Neural cell (in vitro differentiated cells): ENCODE measurements around the gene FAM193A. TPM values are rescaled to one million over a fixed set of nuclear protein-coding genes. Genes with fewer than 3 reads are reported as not detected.

Experiments
- H2AFZ ChIP-seq: fragments of 200-600, 300-800 bp; sonication (generic), shearing (Covaris generic); 2 replicates; pipeline ENCODE4 v1.6.0; 2014; ENCODE audit warnings: low read depth, mild to moderate bottlenecking, antibody characterized with exemption, low read length, moderate library complexity
- H3F3A ChIP-seq: fragments of 200-600 bp; shearing (Covaris generic); 2 replicates; pipeline ENCODE4 v1.6.1; 2016; ENCODE audit warnings: mild to moderate bottlenecking, moderate library complexity, mixed read lengths, antibody characterized with exemption, low read length; ENCODE audit not compliant: insufficient read depth, poor library complexity, severe bottlenecking
- H3K27ac ChIP-seq: fragments of 200-600, 300-800 bp; sonication (generic), shearing (Covaris generic); 2 replicates; pipeline ENCODE4 v1.5.1; 2014; ENCODE audit warnings: mild to moderate bottlenecking, low read length, moderate library complexity
- H3K27me3 ChIP-seq: fragments of 300-800, 200-600 bp; sonication (generic), shearing (Covaris generic); 2 replicates; pipeline ENCODE4 v1.6.0; 2014; ENCODE audit warnings: mild to moderate bottlenecking, low read depth, low read length, moderate library complexity; ENCODE audit not compliant: insufficient read depth
- H3K36me3 ChIP-seq: fragments of 300-800, 200-600 bp; sonication (generic), shearing (Covaris generic); 2 replicates; pipeline ENCODE4 v1.5.1; 2014; ENCODE audit warnings: mild to moderate bottlenecking, antibody characterized with exemption, low read length, moderate library complexity; ENCODE audit not compliant: insufficient read depth
- H3K4me2 ChIP-seq: fragments of 300-800, 200-600 bp; sonication (generic), shearing (Covaris generic); 2 replicates; pipeline ENCODE4 v1.6.0; 2014; ENCODE audit warnings: mild to moderate bottlenecking, low read length
- H3K4me3 ChIP-seq: fragments of 300-800, 200-600 bp; sonication (generic), shearing (Covaris generic); 2 replicates; pipeline ENCODE4 v1.5.1; 2014; ENCODE audit warnings: mild to moderate bottlenecking, low read length, moderate library complexity
- H3K79me2 ChIP-seq: fragments of 200-600 bp; shearing (Covaris generic); replicated peaks from 2 replicates; pipeline ENCODE4 v1.6.0; 2014; ENCODE audit warnings: mild to moderate bottlenecking, low read length, moderate library complexity; ENCODE audit not compliant: insufficient read depth
- H3K9ac ChIP-seq: fragments of 300-800, 200-600 bp; sonication (generic), shearing (Covaris generic); 2 replicates; pipeline ENCODE4 v1.6.1; 2016; ENCODE audit warnings: mild to moderate bottlenecking, low read length, mixed read lengths
- H3K9me2 ChIP-seq: fragments of 200-600 bp; shearing (Covaris generic); 2 replicates; pipeline ENCODE4 v1.6.1; 2016; ENCODE audit warnings: mild to moderate bottlenecking, low read length, mixed read lengths; ENCODE audit not compliant: insufficient read depth
- H3K9me3 ChIP-seq: fragments of 200-600, 300-800 bp; sonication (generic), shearing (Covaris generic); 2 replicates; pipeline ENCODE4 v1.6.1; 2016; ENCODE audit warnings: mild to moderate bottlenecking, mixed run types, low read length, moderate library complexity, mixed read lengths
- H4K20me1 ChIP-seq: fragments of 200-600 bp; shearing (Covaris generic); 2 replicates; pipeline ENCODE4 v1.6.1; 2016; ENCODE audit warnings: mild to moderate bottlenecking, mixed run types; ENCODE audit not compliant: insufficient read depth
- CTCF ChIP-seq: fragments of 450-650 bp; IDR thresholded peaks from 2 replicates; pipeline ENCODE4 v1.5.1; 2014; ENCODE audit warnings: antibody characterized with exemption, mild to moderate bottlenecking, moderate library complexity; ENCODE audit not compliant: poor library complexity, severe bottlenecking
- EP300 ChIP-seq: fragments of 450-650 bp; conservative IDR thresholded peaks from 2 replicates; pipeline ENCODE4 v1.6.1; 2014; ENCODE audit warnings: antibody characterized with exemption, mild to moderate bottlenecking, moderate library complexity; ENCODE audit not compliant: poor library complexity, severe bottlenecking
- EZH2 ChIP-seq: fragments of 200-600, 300-800 bp; shearing (Covaris generic), sonication (generic); IDR thresholded peaks from 2 replicates; pipeline ENCODE4 v1.6.1; 2014; ENCODE audit warnings: antibody characterized with exemption, low read length, borderline replicate concordance, mild to moderate bottlenecking; ENCODE audit not compliant: insufficient read depth, poor library complexity, severe bottlenecking
- MXI1 ChIP-seq: fragments of 450-650 bp; conservative IDR thresholded peaks from 2 replicates; pipeline ENCODE4 v1.6.1; 2014; ENCODE audit warnings: antibody characterized with exemption, mild to moderate bottlenecking; ENCODE audit not compliant: poor library complexity, severe bottlenecking
- POLR2AphosphoS5 ChIP-seq: IDR thresholded peaks from 2 replicates; pipeline ENCODE4 v1.6.1; 2012
- RAD21 ChIP-seq: fragments of 450-650 bp; conservative IDR thresholded peaks from 2 replicates; pipeline ENCODE4 v1.6.1; 2014; ENCODE audit warnings: antibody characterized with exemption, mild to moderate bottlenecking, moderate library complexity
- REST ChIP-seq: IDR thresholded peaks from 2 replicates; pipeline ENCODE4 v1.6.1; 2012; ENCODE audit warnings: borderline replicate concordance
- SMC3 ChIP-seq: fragments of 450-650 bp; conservative IDR thresholded peaks from 2 replicates; pipeline ENCODE4 v1.6.1; 2014; ENCODE audit warnings: antibody characterized with exemption, mild to moderate bottlenecking, moderate library complexity; ENCODE audit not compliant: poor library complexity
- TAF1 ChIP-seq: IDR thresholded peaks from 2 replicates; pipeline ENCODE4 v1.6.1; 2012; ENCODE audit warnings: low read depth
- polyA plus RNA-seq: library from polyadenylated mRNA; depleted of rRNA; stranded (reverse); fragments of >200 nt; gene quantifications from 2 replicates; pipeline ENCODE4 v1.2.3, GENCODE V29; 2014

The FAM193A gene
- polyA plus RNA-seq, 1 donor from 2014 or later = 11.6 TPM

DNA sequence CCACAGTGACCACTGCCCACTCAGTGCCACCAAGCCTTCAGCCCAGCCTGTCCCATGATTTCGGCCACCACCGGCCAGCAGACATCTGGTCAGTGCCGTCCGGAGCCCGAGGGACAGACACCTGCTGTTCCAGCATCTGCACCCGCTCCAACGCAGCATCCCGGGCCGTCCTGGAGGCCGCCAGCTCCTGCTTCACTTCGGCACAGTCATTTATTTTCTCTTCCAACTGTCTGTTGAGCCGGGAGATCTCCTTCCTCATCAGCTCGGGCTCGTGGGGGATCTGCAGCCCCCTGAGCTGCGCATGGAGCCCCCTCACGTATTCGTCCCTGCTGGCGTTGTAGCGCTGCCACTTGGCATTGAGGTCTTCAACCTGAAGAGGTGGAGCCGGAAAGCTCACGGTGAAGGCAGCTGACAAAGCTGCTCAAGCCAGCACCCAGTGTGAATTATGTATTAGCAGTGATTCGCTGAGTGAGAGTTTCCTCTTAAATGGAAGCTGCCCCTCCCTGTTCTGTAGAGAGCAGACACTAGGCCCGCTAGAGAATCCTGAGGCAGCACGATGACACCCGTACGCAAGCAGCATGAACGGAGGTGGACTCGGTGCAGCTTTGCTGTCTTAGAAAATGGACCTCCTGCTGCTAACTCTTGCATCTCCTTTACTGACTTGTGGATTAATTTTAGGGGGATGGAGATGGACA lies 208.3 kb downstream of the FAM193A start:
- H3K4me3 ChIP-seq = no peak overlapping the region
- H3K9ac ChIP-seq = no peak overlapping the region
- no peaks in the 10 kb centered on the region for H4K20me1 ChIP-seq
- H3K27me3 ChIP-seq = no peaks in the 10 kb centered on the region
- H3K79me2 ChIP-seq = no peaks in the 10 kb centered on the region
- H3K9me3 ChIP-seq = no peaks in the 10 kb centered on the region
- no peaks in the 10 kb centered on the region for H3K9me2 ChIP-seq
- no peak overlapping the region for H2AFZ ChIP-seq
- H3K27ac ChIP-seq = no peak overlapping the region
- TF ChIP-seq EP300 (no peak), MXI1 (no peak), RAD21 (no peak), CTCF (no peak), EZH2 (no peak), SMC3 (no peak), TAF1 (no peak), POLR2AphosphoS5 (no peak), REST (no peak)
- no peaks in the 10 kb centered on the region for H3F3A ChIP-seq
- H3K4me2 ChIP-seq = no peak overlapping the region
- H3K36me3 ChIP-seq = no peaks in the 10 kb centered on the region

DNA sequence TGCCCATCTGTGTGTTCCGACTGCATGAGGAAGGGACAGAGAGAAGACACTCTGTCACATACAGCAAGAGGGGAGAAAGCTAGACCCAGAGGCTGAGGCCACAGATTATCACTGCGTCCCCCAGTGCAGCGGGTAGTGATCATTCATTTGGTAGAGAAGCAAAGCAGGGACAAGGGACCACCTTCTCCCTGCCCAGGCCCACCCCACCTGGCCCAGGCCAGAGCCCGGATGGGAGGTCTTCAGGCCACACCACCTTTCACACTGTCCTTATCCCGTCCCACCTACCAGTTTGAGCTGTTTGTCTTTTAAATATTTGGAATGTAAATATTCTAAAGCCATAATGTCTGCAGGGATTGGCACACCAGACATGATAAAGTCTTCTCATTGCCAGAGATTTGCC lies 209.1 kb downstream of the FAM193A start:
- TF ChIP-seq POLR2AphosphoS5 (no peak), EZH2 (no peak), TAF1 (no peak), RAD21 (no peak), MXI1 (no peak), REST (no peak), EP300 (no peak), SMC3 (no peak)
- H3K27ac ChIP-seq = no peak overlapping the region
- no peaks in the 10 kb centered on the region for H3K9me2 ChIP-seq
- H3K9ac ChIP-seq = no peak overlapping the region
- H3K9me3 ChIP-seq = no peaks in the 10 kb centered on the region
- H3K4me2 ChIP-seq = no peak overlapping the region
- no peaks in the 10 kb centered on the region for H3F3A ChIP-seq
- no peaks in the 10 kb centered on the region for H3K36me3 ChIP-seq
- H2AFZ ChIP-seq = no peak overlapping the region
- H3K27me3 ChIP-seq = no peaks in the 10 kb centered on the region
- no peaks in the 10 kb centered on the region for H4K20me1 ChIP-seq
- H3K4me3 ChIP-seq = no peak overlapping the region
- no peaks in the 10 kb centered on the region for H3K79me2 ChIP-seq
